DMS153 (cell line): ENCODE measurements around the gene UMPS.

ENCODE experiments used
- DNase-seq: peaks from one replicate; lab custom pipeline; 2025; lab: John Stamatoyannopoulos, UW

Gene UMPS

GRCh38 chr3:124763644-124764358 lies 33.5 kb downstream of the UMPS start:
- no peak for DNase-seq

- DNase-seq = no peak
Observed at GRCh38 chr3:124764746-124765145, 34.5 kb downstream of the UMPS start.

GRCh38 chr3:124765197-124765840 lies 35.1 kb downstream of the UMPS start:
- DNase-seq = no peak

- DNase-seq = no peak
Observed at GRCh38 chr3:124766113-124767095, 36.2 kb downstream of the UMPS start.

GRCh38 chr3:124767264-124767663 lies 37.0 kb downstream of the UMPS start:
- DNase-seq = no peak

GRCh38 chr3:124767691-124768090 lies 37.4 kb downstream of the UMPS start:
- no peak for DNase-seq

GRCh38 chr3:124768812-124769211 lies 38.6 kb downstream of the UMPS start:
- no peak for DNase-seq

GRCh38 chr3:124769462-124769861 lies 39.2 kb downstream of the UMPS start:
- DNase-seq = no peak

- DNase-seq = peak; percentile 13
Observed at GRCh38 chr3:124770336-124771082, 40.3 kb downstream of the UMPS start.

- no peak for DNase-seq
Observed at GRCh38 chr3:124771083-124771445, 40.8 kb downstream of the UMPS start.

- no peak for DNase-seq
Observed at GRCh38 chr3:124772081-124772831, 42.0 kb downstream of the UMPS start.

GRCh38 chr3:124773351-124774326 lies 43.4 kb downstream of the UMPS start:
- no peak for DNase-seq

GRCh38 chr3:124774327-124774718 lies 44.1 kb downstream of the UMPS start:
- no peak for DNase-seq

- DNase-seq = no peak
Observed at GRCh38 chr3:124774841-124775402, 44.7 kb downstream of the UMPS start.

- no peak for DNase-seq
Observed at GRCh38 chr3:124775877-124776276, 45.6 kb downstream of the UMPS start.

- no peak for DNase-seq
Observed at GRCh38 chr3:124776856-124777255, 46.6 kb downstream of the UMPS start.

- peak; percentile 74 for DNase-seq
Observed at GRCh38 chr3:124777762-124778470, 47.7 kb downstream of the UMPS start.

- no peak for DNase-seq
Observed at GRCh38 chr3:124779116-124779515, 48.9 kb downstream of the UMPS start.

GRCh38 chr3:124779751-124780191 lies 49.5 kb downstream of the UMPS start:
- no peak for DNase-seq
